NCI-H128 (cell line): ENCODE results near the gene SERPINC1.
"Not testable (repeated sequence)": the region's sequence is repeated elsewhere in the genome, so short reads cannot be mapped to it uniquely, and the experiment has no call there.

ENCODE experiments used
- DNase-seq: peaks from one replicate; lab custom pipeline; 2025; ENCODE audit not compliant: unreplicated experiment; lab: John Stamatoyannopoulos, UW

The SERPINC1 gene

GRCh38 chr1:173917149-173917548 lies at the start of gene SERPINC1:
Gene SERPINC1 (minus strand): TSS chr1:173917327. CDS start chr1:173917259, 68 bp downstream.
- no peak for DNase-seq

GRCh38 chr1:173965896-173966295 lies 48.8 kb upstream of the SERPINC1 start:
- DNase-seq = not testable (repeated sequence)

GRCh38 chr1:173963477-173963876 lies 46.4 kb upstream of the SERPINC1 start:
- DNase-seq = no peak

GRCh38 chr1:173960625-173961024 lies 43.5 kb upstream of the SERPINC1 start:
- no peak for DNase-seq

- no peak for DNase-seq
Measured at GRCh38 chr1:173954179-173954578, 37.1 kb upstream of the SERPINC1 start.

GRCh38 chr1:173948594-173948993 lies 31.5 kb upstream of the SERPINC1 start:
- no peak for DNase-seq

- DNase-seq = no peak
Measured at GRCh38 chr1:173946380-173946921, 29.3 kb upstream of the SERPINC1 start.

- no peak for DNase-seq
Measured at GRCh38 chr1:173937062-173937461, 19.9 kb upstream of the SERPINC1 start.

GRCh38 chr1:173934440-173934839 lies 17.3 kb upstream of the SERPINC1 start:
- DNase-seq = no peak

GRCh38 chr1:173930541-173930940 lies 13.4 kb upstream of the SERPINC1 start:
- not testable (repeated sequence) for DNase-seq

GRCh38 chr1:173925306-173926242 lies 8.4 kb upstream of the SERPINC1 start:
- DNase-seq = no peak

- DNase-seq = no peak
Measured at GRCh38 chr1:173920861-173921260, 3.7 kb upstream of the SERPINC1 start.

GRCh38 chr1:173917635-173918493 lies 737 bp upstream of the SERPINC1 start:
- DNase-seq = no peak

- no peak for DNase-seq
Measured at GRCh38 chr1:173916667-173917066, 460 bp downstream of the SERPINC1 start.

- DNase-seq = no peak
Measured at GRCh38 chr1:173915596-173915995, 1.5 kb downstream of the SERPINC1 start.

GRCh38 chr1:173914366-173914871 lies 2.7 kb downstream of the SERPINC1 start:
- no peak for DNase-seq

GRCh38 chr1:173913111-173913510 lies 4.0 kb downstream of the SERPINC1 start:
- DNase-seq = no peak

- DNase-seq = no peak
Measured at GRCh38 chr1:173903827-173904531, 13.1 kb downstream of the SERPINC1 start.

GRCh38 chr1:173900992-173901391 lies 16.1 kb downstream of the SERPINC1 start:
- DNase-seq = no peak

- no peak for DNase-seq
Measured at GRCh38 chr1:173900427-173900826, 16.7 kb downstream of the SERPINC1 start.

GRCh38 chr1:173894189-173894588 lies 22.9 kb downstream of the SERPINC1 start:
- DNase-seq = no peak
